HUES48 (cell line): Measurements from ENCODE around the gene MPZ.
"Not testable (repeated sequence)": the region's sequence is repeated elsewhere in the genome, so short reads cannot be mapped to it uniquely, and the experiment has no call there.

Source experiments
- H3K27ac ChIP-seq: one replicate; pipeline ENCODE4 v1.7.0; 2013; ENCODE audit warnings: low read depth, low read length, inconsistent platforms
- H3K27me3 ChIP-seq: 2 replicates; pipeline ENCODE4 v1.6.1; 2013; ENCODE audit warnings: mild to moderate bottlenecking, low read length; ENCODE audit not compliant: control insufficient read depth, insufficient read depth
- H3K36me3 ChIP-seq: 2 replicates; pipeline ENCODE4 v1.6.1; 2013; ENCODE audit warnings: low read length; ENCODE audit not compliant: control insufficient read depth, insufficient read depth
- H3K4me1 ChIP-seq: 2 replicates; pipeline ENCODE4 v1.6.1; 2013; ENCODE audit warnings: mild to moderate bottlenecking, low read length; ENCODE audit not compliant: control insufficient read depth, insufficient read depth
- H3K4me3 ChIP-seq: 2 replicates; pipeline ENCODE4 v1.5.1; 2013; ENCODE audit warnings: mild to moderate bottlenecking, low read depth, low read length
- H3K9ac ChIP-seq: 2 replicates; pipeline ENCODE4 v1.6.1; 2013; ENCODE audit warnings: mild to moderate bottlenecking, low read depth, low read length, moderate library complexity
- H3K9me3 ChIP-seq: 2 replicates; pipeline ENCODE4 v1.6.1; 2013; ENCODE audit warnings: low read length; ENCODE audit not compliant: control insufficient read depth, insufficient read depth

The MPZ gene

DNA sequence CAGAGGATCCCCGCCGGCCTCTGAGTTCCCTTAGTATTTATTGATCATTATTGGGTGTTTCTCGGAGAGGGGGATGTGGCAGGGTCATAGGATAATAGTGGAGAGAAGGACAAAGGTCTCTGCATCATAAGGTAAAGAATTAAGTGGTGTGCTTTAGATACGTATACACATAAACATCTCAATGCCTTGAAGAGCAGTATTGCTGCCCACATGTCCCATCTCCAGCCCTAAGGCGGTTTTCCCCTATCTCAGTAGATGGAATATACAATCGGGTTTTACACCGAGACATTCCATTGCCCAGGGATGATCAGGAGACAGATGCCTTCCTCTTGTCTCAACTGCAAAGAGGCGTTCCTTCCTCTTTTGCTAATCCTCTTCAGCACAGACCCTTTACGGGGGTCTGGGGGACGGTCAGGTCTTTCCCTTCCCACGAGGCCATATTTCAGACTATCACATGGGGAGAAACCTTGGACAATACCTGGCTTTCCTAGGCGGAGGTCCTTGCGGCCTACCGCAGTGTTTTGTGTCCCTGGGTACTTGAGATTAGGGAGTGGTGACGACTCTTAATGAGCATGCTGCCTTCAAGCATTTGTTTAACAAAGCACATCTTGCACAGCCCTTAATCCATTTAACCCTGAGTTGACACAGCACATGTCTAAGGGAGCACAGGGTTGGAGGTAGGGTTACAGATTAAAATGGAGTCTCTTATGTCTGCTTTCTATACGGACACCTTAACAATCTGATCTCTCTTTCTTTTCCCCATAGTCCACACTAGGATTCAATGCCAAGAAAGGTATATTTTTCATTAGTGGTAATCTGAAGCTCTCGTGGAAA, 6.3 kb upstream of the MPZ start:
- H3K27ac ChIP-seq = peak overlapping the region; percentile 81
- not testable (repeated sequence) for H3K27me3 ChIP-seq, H3K36me3 ChIP-seq, H3K9ac ChIP-seq, H3K9me3 ChIP-seq
- peaks cover 26% of the 10 kb centered on the region for H3K4me1 ChIP-seq
- H3K4me3 ChIP-seq = peak overlapping the region; percentile 97

DNA sequence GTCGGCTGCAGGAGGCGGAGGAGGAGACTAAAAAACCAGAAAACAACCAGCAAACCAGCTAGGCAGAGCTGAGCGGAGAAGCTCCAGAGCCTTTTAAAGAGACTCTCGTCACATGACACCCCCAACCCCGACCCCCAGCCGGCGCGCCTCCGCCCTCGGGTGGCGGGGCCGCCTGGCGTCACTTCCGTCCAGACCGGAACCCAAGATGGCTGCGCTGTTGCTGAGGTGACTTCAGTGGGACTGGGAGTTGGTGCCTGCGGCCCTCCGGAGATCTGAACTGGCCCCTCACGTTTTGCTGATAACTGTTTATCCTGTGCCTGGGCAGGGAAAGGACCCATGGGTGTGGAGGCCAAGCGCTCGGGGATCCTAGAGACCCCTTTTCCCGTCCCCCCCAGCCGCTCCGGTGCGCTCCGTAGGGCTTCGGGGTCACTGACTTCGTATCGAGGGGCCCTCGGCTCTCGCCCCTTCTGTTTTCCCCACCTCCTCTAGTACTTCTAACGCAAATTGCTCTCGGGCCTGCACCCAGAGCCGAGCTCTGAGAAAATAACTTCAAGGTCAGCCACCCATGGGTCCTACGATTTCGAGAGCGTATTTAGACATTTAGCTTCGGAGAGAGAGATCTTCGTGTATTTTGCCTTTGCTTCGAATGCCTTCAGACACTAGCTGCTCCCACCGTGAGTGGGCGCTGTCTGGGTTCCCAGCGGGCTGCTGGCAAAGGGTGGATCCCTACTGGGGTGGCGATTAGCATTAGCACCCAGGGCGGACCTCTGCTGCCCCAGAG, 4.6 kb upstream of the MPZ start, which contains the start of gene SDHC:
TSS of gene SDHC (plus strand) at position 181 of the 781 bp plus-strand sequence. CDS start at position 206, 25 bp downstream.
- Histone ChIP-seq H3K9ac (peak within 1 kb of the TSS; percentile 98), H3K9me3 (no peaks in the 10 kb centered on the region), H3K4me3 (peak within 1 kb of the TSS; percentile 97), H3K27me3 (no peaks in the 10 kb centered on the region), H3K27ac (peak within 1 kb of the TSS; percentile 98), H3K36me3 (no peaks in the 10 kb centered on the region), H3K4me1 (peaks cover 26% of the 10 kb centered on the region)

DNA sequence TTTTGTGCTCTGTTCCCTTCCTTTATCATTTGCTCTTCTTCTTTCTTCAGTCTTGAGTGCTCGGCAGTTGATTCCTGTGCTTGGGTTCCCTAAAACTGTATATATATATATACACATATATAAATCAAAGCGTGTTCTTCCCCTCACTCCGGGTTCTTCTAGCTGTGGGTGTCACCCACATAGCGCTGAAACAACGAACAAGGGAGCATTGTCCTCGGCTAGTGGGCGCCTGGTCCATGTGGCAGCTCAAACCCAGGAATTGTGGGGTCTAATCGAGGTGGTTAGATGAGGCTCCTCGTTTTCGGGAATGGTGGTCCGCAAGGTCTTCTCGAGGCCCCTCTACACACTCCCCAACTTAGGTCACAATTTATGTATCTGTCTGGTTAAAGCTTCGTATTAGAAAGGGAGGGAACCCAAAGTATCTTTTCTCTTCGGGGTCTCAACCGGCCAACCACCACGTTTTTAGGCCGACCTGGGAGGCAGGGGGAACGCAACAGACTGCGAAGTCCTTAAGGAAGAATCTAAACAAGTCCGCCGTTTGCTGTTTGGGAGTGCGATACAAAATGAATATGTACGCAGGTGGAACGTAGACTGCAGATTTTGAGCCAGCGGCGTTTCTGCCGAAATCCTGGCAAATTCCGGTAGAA, 3.9 kb upstream of the MPZ start:
- Histone ChIP-seq H3K27ac (peak overlapping the region; percentile 98), H3K9ac (peak overlapping the region; percentile 76), H3K9me3 (no peaks in the 10 kb centered on the region), H3K4me3 (peak overlapping the region; percentile 97), H3K36me3 (no peaks in the 10 kb centered on the region), H3K4me1 (peaks cover 26% of the 10 kb centered on the region), H3K27me3 (no peaks in the 10 kb centered on the region)

DNA sequence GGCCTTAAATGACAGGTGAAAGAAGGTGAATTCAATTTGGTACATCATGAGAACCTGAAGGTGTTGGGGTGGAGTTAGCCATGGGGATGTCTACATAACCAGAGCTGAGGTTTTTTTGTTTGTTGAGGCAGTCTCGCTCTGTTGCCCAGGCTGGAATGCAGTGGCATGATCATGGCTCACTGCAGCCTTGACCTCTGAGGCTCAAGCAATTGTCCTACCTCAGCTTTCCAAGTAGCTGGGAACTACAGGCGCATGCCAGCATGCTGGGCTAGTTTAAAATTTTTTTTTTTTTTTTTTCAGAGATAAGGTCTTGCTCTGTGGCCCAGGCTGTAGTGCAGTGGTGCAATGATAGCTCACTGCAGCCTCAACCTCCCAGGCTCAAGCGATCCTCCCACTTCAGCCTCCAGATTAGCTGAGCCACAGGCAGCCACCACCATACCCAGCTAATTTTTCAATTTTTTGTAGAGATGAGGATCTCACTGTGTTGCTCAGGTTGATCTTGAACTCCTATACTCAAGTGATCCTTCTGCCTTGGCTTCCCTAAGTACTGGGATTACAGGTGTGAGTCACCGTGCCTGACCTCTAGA, 1.9 kb upstream of the MPZ start:
- no peak overlapping the region for H3K9ac ChIP-seq
- H3K4me1 ChIP-seq = peaks cover 26% of the 10 kb centered on the region
- H3K36me3 ChIP-seq = no peaks in the 10 kb centered on the region
- H3K27ac ChIP-seq = no peak overlapping the region
- no peaks in the 10 kb centered on the region for H3K9me3 ChIP-seq
- H3K4me3 ChIP-seq = no peak overlapping the region
- no peaks in the 10 kb centered on the region for H3K27me3 ChIP-seq

DNA sequence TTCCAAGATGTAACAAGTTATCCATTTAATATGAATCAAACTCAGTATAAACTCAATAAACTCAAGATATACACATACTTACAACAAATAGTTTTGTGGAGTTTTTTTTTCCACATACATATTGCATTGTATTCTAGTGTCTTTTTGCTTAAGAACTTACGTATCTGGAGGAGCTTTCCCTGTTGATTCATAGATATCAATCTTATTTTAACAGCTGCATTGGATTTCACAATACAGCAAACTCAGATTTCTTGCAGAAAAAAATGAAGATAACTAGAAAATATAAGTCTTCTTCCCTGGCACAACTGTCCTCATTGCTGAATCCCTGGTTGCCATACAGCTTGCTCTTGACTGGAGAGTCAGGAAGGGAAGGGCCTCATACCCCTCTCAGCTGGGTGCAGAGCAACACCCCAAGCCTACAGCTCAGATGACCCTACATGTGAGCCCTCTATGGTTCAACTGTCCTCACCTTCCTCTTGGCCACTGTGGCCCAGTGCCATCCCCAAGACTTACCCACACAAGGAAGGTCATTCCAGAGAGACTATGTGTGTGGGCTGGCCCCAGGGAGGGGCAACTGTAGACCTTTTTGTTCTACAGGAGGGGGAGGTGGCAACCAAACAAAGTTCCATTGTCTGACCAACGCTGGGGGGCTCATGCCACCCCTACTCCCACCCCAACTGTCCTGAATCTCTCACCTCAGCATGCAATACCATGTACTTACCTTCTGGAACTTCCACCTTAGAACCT, 1.7 kb downstream of the MPZ start:
- Histone ChIP-seq H3K9ac (no peak overlapping the region), H3K9me3 (no peaks in the 10 kb centered on the region), H3K36me3 (no peaks in the 10 kb centered on the region), H3K4me3 (no peak overlapping the region), H3K27me3 (no peaks in the 10 kb centered on the region), H3K27ac (no peak overlapping the region), H3K4me1 (peaks cover 17% of the 10 kb centered on the region)

DNA sequence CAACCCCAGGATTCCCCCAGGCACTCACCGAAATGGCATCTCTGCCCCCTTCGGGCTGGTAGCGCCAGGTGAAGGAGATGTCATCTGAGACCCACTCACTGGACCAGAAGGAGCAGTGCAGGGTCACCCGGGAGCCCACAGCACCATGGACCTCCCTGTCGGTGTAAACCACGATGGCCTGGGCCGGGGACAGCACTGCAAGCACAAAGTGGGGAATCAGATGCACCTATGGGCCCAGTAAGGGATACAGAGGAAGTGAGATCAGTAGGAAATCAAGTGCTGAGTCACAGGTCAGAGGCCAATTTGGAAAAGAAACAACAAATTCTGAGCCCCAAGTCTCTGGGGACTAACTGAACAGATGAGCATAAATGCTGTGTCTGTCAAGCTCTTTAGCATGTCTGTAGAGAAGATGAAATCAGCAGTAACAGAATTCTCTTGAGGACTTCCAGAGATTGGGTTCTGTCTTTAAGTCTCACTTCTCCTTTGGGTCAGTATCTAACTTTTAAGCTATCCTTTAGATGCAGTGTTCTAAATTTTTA, 2.5 kb downstream of the MPZ start:
- H3K4me3 ChIP-seq = no peak overlapping the region
- no peak overlapping the region for H3K9ac ChIP-seq
- no peak overlapping the region for H3K27ac ChIP-seq
- H3K9me3 ChIP-seq = no peaks in the 10 kb centered on the region
- no peaks in the 10 kb centered on the region for H3K27me3 ChIP-seq
- no peaks in the 10 kb centered on the region for H3K36me3 ChIP-seq
- H3K4me1 ChIP-seq = peaks cover 17% of the 10 kb centered on the region

DNA sequence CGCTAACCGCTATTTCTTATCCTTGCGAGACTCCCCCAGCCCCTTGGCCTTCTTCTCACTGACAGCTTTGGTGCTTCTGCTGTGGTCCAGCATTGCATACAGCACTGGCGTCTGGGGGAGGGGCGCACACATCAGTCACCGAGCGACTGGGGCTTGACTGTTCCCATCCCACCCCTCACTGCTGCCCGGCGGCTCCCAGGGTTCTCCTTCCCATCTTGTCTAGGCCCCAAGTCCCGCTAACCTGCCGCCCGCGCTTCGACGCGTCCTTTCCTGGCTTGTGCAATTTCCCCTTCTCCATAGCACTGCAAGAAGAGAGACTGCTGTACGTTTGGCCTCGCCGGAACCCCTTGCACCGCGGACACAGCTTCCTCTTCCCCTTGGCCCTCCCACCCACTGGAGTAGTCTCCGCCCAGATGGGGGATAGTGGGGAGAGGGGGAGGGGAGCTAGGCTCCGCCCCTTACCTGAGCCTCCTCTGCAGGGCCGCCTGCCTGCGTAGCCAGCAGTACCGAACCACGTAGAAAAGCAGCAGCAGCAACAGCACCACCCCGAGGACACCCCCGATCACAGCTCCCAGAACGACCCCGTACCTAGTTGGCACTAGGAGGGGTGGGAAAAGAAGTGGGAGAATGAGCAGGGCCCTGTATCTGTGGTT, 3.8 kb downstream of the MPZ start:
- Histone ChIP-seq H3K36me3 (no peaks in the 10 kb centered on the region), H3K4me1 (peaks cover 17% of the 10 kb centered on the region), H3K27ac (peak overlapping the region; percentile 47), H3K9ac (no peak overlapping the region), H3K4me3 (peak overlapping the region; percentile 95), H3K27me3 (no peaks in the 10 kb centered on the region), H3K9me3 (no peaks in the 10 kb centered on the region)

DNA sequence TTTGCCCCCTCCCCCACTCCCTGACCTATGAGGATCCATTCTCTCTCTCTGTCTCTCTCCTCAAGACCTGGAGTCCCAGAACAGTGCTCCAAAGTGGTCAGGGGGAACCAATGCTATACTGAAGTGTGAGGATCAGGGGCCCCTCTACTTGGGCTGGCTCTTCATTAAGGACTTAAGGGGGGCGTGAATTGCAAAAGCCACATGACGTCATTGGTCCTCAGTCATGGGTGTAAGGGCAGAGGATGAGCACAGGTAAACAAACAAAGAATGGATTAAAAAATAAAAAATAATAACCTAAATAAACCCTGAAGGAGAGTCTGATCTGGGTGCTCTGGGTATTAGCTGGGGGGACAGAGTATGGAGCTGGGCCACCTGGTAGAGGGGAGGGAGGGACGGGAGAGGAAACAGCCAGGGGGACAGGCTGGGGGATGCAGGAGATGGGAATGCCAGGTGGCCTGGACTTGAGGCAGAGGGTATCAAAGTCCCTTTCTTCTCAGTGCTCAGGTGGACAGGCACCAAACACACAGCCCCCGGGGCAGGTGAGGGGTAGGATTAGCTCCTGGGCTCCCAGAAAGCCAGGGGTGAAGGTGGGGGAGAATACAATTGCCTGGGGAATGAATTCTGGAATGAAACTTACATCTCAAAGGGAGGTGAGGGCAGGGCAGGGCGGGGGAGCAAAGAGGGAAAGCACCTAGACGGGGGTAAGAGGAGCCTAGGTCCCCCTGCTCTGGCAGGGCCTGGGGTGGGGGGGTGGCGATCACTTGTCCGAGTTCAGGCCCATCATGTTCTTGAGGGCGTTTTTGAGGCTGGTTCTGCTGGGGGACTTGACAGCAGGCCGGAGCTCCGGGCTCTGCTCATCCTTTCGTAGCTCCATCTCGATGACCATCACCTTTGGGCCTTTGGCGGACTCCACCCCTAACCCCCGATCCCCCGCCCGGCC, 4.6 kb downstream of the MPZ start:
- Histone ChIP-seq H3K9me3 (no peaks in the 10 kb centered on the region), H3K4me3 (peak overlapping the region; percentile 95), H3K27ac (peak overlapping the region; percentile 20), H3K27me3 (no peaks in the 10 kb centered on the region), H3K4me1 (peaks cover 17% of the 10 kb centered on the region), H3K36me3 (no peaks in the 10 kb centered on the region), H3K9ac (no peak overlapping the region)

DNA sequence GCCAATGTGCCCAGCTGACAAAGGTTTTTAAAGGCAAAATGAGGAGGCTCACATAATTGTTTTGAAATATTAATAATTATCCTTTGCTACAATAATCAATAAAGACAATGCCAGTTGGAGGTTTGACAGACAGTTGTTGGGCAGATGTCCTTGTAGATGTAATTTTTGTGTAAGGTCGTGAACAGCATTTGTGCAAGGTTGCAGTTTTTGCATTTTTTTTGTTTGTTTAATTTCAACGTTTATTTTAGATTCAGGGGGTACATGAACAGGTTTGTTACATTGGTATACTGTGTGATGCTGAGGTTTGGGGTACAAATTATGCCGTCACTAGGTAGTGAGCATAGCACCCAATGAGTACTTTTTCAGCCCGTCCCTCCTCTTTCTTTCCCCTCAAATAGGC, 9.3 kb downstream of the MPZ start:
- H3K4me1 ChIP-seq = peaks cover 13% of the 10 kb centered on the region
- H3K36me3 ChIP-seq = no peaks in the 10 kb centered on the region
- no peaks in the 10 kb centered on the region for H3K9me3 ChIP-seq
- H3K27ac ChIP-seq = no peak overlapping the region
- H3K4me3 ChIP-seq = no peak overlapping the region
- H3K9ac ChIP-seq = no peak overlapping the region
- H3K27me3 ChIP-seq = no peaks in the 10 kb centered on the region
